Peyer's patch (tissue), 4 donors: ENCODE data around the gene UST.

Experiments used
- POLR2A ChIP-seq, 2 donors: fragments of 450-650 bp; IDR thresholded peaks; one replicate each; pipeline ENCODE4 v1.5.1; 2017; ENCODE audit warnings: antibody characterized with exemption in 2 of 2, mild to moderate bottlenecking in 2 of 2, moderate library complexity in 2 of 2
- TF ChIP-seq, protein P1 (sequence below), 6 experiments: fragments of 450-650 bp in 4 of 6; fragments of 200-600 bp in 2 of 6; sonication (generic) in 1 of 6; IDR thresholded peaks; one replicate each; pipeline ENCODE4 v1.5.1; 2017 to 2019; ENCODE audit warnings: antibody characterized with exemption in 6 of 6, mild to moderate bottlenecking in 3 of 6, moderate library complexity in 1 of 6

DNA sequence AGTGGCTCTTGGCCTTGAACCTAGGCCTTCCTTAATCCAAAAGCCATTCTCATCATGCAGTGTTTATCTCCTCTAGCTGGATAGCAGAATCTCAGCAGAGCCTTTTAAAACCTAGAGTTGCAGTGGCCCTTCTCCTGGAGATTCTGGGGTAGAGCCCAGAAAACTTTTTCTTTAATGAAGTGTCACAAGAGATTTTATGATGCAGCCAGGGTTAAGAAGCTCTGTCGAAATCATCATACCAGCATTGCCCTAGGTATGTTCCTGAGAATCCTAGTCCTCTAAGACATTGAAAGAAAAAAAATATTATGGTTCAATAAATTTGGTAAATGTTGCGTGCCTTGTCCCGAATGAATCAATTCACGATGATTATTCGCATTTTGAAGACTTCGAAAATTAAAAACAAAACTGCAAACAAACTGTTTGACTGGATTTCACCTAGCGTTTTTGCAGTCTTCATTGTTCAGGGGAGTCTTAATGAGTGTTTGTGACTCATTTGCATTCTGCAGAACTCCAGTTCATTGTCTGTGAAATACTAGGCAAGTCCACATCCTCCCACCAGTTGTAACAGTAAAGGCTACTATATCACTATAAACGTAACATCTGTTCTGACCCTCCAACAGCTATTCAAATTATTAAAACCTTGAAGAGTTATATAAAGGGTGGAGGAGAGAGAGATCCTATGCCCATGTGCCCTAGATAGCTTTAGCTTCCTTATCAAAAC lies 198.6 kb downstream of the UST start:
- TF ChIP-seq, protein P1, sequence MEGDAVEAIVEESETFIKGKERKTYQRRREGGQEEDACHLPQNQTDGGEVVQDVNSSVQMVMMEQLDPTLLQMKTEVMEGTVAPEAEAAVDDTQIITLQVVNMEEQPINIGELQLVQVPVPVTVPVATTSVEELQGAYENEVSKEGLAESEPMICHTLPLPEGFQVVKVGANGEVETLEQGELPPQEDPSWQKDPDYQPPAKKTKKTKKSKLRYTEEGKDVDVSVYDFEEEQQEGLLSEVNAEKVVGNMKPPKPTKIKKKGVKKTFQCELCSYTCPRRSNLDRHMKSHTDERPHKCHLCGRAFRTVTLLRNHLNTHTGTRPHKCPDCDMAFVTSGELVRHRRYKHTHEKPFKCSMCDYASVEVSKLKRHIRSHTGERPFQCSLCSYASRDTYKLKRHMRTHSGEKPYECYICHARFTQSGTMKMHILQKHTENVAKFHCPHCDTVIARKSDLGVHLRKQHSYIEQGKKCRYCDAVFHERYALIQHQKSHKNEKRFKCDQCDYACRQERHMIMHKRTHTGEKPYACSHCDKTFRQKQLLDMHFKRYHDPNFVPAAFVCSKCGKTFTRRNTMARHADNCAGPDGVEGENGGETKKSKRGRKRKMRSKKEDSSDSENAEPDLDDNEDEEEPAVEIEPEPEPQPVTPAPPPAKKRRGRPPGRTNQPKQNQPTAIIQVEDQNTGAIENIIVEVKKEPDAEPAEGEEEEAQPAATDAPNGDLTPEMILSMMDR (IDR thresholded peaks at IDR 0.05) = no peak
- no peak for TF ChIP-seq POLR2A (IDR thresholded peaks at IDR 0.05)
